AG10803 (cell line): ENCODE results near the gene ASTN1.

Experiments used
- DNase-seq: peaks from one replicate; pipeline ENCODE4 v3.0.0; 2010; ENCODE audit warnings: low read depth
- H3K4me3 ChIP-seq: 2 replicates; pipeline ENCODE4 v1.5.1; 2011; ENCODE audit warnings: mild to moderate bottlenecking, low read length, control low read depth
- TF ChIP-seq, protein P1 (sequence below): conservative IDR thresholded peaks from 2 replicates; pipeline ENCODE4 v1.5.1; 2011; ENCODE audit warnings: mild to moderate bottlenecking, low read length, control low read depth, inconsistent platforms

Gene ASTN1

DNA sequence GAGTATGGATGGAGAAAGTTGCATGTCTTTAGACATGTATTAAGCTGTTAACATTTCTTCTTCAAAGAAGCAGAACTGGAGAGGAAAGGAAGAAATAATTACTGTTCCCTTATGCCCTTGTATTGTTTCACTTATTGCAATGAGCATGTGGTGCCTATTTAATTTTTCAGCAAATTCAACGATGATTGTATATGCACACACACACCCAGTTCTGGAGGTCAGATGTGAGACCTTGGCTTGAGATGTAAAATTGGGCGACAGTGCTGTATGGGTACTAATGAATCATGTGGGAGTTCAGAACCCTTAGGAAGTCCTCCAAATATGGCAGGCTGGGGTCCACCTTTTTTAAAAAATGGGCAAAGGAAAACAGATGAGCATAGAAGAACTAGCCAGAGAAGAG is 33.7 kb upstream of the ASTN1 start:
- no peak overlapping the region for H3K4me3 ChIP-seq
- no peak for DNase-seq
- TF ChIP-seq, protein P1, sequence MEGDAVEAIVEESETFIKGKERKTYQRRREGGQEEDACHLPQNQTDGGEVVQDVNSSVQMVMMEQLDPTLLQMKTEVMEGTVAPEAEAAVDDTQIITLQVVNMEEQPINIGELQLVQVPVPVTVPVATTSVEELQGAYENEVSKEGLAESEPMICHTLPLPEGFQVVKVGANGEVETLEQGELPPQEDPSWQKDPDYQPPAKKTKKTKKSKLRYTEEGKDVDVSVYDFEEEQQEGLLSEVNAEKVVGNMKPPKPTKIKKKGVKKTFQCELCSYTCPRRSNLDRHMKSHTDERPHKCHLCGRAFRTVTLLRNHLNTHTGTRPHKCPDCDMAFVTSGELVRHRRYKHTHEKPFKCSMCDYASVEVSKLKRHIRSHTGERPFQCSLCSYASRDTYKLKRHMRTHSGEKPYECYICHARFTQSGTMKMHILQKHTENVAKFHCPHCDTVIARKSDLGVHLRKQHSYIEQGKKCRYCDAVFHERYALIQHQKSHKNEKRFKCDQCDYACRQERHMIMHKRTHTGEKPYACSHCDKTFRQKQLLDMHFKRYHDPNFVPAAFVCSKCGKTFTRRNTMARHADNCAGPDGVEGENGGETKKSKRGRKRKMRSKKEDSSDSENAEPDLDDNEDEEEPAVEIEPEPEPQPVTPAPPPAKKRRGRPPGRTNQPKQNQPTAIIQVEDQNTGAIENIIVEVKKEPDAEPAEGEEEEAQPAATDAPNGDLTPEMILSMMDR, result no peak

DNA sequence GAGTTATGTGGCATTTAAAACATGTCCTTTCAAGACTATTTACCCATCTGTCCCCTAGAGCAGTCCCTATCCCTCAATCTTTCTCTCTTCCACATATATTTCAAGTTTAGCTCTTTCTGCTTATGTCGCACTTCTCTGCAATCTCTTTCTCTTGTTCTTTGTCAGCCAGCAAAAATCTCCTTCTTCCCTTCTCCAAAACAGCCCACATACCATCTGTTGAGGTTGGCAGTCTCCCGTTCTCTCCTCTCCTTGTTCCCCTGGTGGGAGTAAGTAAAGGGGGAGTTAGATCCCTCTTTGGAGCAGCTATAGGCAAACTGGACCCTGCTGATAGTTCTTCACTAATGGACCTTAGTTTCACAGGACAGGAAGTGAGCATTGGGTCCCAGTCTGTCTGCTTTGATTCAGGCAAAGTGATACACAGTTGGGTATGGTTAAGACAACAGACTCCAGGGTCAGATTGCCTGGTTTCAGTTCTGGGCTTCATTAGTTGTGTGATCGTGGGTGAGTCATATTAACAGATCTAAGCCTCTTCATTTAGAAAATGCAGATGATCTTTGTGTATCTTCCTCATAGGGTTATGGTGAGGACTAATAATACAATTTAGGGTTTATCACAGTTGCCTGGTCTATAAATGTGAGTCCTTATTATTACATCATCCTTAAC is 25.9 kb upstream of the ASTN1 start:
- no peak for DNase-seq

DNA sequence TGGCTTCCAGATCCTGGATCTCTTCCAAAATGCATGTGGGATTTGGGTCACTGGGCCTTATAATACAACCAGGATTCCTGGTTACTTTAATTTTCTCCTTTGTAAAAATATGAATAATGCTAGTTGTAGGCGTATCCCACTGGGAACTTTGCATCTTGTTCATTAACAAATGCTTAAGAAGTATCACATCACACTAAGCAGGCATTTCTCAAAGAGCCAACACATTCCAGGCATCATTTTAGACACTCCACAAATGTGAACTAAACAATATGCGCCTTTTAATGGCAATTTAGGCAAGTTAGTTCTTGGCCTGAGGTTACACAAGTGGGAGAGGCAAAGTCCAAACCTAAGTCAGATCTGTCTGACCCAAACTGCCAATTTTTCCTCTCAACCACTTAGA is 22.1 kb upstream of the ASTN1 start:
- TF ChIP-seq, protein P1, result no peak
- DNase-seq, result no peak
- no peak overlapping the region for H3K4me3 ChIP-seq

More for the DNA sequence above, 25.9 kb upstream of the ASTN1 start:
- no peak overlapping the region for H3K4me3 ChIP-seq
- TF ChIP-seq, protein P1, result no peak

DNA sequence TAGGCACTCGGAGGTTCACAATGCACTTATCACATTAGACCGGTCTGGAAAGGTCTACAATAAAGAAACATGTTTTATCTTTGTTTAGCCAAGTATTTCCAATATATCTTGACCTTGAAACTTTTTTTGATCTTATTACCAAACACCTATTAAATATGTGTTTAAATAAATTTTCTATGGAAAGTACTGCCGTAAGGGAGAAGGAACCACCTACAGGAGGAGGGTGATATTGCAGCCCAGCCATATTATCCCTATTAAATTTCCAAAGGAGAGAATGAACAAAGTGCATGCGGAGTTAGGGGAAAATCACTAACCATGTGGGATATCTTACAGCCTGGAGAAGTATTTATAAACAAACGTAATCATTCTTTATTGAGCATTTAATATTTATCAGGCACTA is 20.7 kb upstream of the ASTN1 start:
- DNase-seq, result no peak
- H3K4me3 ChIP-seq, result no peak overlapping the region
- TF ChIP-seq, protein P1, result peak; percentile 53

DNA sequence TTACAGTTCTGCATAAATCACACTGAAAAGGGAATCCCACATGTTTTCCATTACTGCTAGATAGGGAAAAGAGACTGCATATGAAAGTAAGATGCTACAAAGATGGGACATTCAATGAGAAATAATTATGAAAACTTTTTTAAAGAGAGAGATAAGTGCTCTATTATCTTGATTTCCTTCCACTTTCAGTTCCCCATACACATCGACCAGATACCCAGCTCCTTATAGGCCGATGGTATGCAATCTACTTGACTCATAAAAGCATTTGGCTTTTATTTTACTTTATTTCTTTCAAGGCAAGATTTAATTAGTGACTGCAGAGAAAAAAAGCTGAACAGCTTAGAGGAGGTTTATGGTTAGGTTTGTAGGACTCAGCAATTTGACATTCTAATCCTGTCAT is 19.3 kb upstream of the ASTN1 start:
- no peak overlapping the region for H3K4me3 ChIP-seq
- TF ChIP-seq, protein P1, result no peak
- DNase-seq, result no peak

DNA sequence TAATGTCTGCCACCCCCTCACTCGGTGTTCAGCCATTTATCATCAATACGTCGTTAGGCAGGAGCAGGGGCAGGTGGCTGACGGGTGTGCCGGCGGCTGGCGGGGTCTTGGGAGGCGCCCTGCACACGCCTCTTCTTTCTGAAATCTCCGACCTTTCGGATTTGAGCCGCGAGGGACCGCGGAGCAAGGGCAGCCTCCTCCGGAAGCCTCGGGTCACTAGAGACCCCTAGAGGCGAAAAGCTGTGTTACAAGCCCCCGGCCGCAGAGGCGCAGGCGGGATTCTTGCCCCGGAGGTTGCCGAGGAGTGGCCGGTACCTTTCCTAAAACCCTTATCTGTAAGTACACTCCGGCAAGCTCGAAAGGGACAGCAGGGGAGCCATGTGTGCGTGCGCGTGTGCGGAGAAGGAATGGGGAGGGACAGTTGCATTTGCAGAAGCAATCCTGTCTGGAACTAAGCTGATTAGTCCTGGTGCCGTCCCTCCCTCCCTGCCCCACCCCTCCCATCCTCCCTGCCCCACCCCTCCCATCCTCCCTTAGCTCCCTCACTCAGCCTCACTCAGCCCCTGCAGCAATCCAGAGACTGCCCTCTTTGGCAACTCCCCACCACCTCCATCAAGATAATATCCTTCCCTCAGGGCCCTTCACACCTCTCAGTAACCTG is 17.2 kb upstream of the ASTN1 start:
- H3K4me3 ChIP-seq, result peak overlapping the region; percentile 39
- TF ChIP-seq, protein P1, result peak; percentile 82
- peak; percentile 34 for DNase-seq

DNA sequence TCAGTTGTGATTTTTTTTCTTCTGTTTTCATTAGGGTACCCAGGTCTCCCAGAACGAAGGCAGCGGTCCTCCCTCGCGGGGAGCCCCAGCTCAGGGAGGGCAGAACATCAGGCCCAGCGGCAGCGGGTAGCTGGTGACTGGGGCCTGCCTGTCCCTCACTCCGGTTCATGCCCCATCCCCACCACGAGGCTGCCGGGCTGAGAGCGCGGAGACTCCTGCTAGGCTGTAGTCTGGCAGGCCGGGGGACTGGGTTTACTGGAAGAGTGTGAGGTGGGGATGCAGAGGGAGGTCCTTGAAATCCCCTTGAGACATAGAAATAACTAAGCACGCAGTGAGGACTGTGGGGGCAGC is 16.7 kb upstream of the ASTN1 start:
- H3K4me3 ChIP-seq, result peak overlapping the region; percentile 16; the same call in 1 of the 2 replicates
- DNase-seq, result no peak
- TF ChIP-seq, protein P1, result no peak
